Astrocyte (in vitro differentiated cells and primary cell): ENCODE measurements around the gene PLXNA3. TPM values are rescaled to one million over a fixed set of nuclear protein-coding genes. Genes with fewer than 3 reads are reported as not detected.

Experiments used
- DNase-seq: peaks from one replicate; pipeline ENCODE4 v3.0.0-alpha.2; 2010; ENCODE audit warnings: low read depth
- FAIRE-seq: peaks from 2 replicates; lab custom pipeline; 2011; peaks lifted over from hg19 to GRCh38; lab: Jason Lieb, UNC
- H2AFZ ChIP-seq: 2 replicates; pipeline ENCODE4 v1.6.0; 2012; ENCODE audit warnings: low read depth, low read length, inconsistent platforms
- H3K27ac ChIP-seq: 2 replicates; pipeline ENCODE4 v1.5.1; 2011; ENCODE audit warnings: low read depth, low read length, inconsistent platforms
- H3K27me3 ChIP-seq: 2 replicates; pipeline ENCODE4 v1.6.0; 2011; ENCODE audit warnings: low read length, inconsistent platforms; ENCODE audit not compliant: insufficient read depth
- H3K36me3 ChIP-seq: 2 replicates; pipeline ENCODE4 v1.5.1; 2011; ENCODE audit warnings: low read length, inconsistent platforms; ENCODE audit not compliant: insufficient read depth
- H3K4me1 ChIP-seq: 2 replicates; pipeline ENCODE4 v1.5.1; 2011; ENCODE audit warnings: low read length, inconsistent platforms; ENCODE audit not compliant: insufficient read depth
- H3K4me2 ChIP-seq: 2 replicates; pipeline ENCODE4 v1.6.0; 2012; ENCODE audit warnings: low read length, inconsistent platforms
- H3K4me3 ChIP-seq: 2 replicates; pipeline ENCODE4 v1.5.1; 2011; ENCODE audit warnings: low read depth, mild to moderate bottlenecking, low read length, inconsistent platforms; ENCODE audit not compliant: insufficient read depth
- H3K79me2 ChIP-seq: 2 replicates; pipeline ENCODE4 v1.6.0; 2012; ENCODE audit warnings: mild to moderate bottlenecking, low read length, inconsistent platforms; ENCODE audit not compliant: insufficient read depth
- H3K9ac ChIP-seq: 2 replicates; pipeline ENCODE4 v1.6.0; 2012; ENCODE audit warnings: mild to moderate bottlenecking, low read length, inconsistent platforms
- H3K9me3 ChIP-seq: 2 replicates; pipeline ENCODE4 v1.5.1; 2012; ENCODE audit warnings: low read depth, mild to moderate bottlenecking, low read length, inconsistent platforms; ENCODE audit not compliant: insufficient read depth
- H4K20me1 ChIP-seq: 2 replicates; pipeline ENCODE4 v1.6.0; 2012; ENCODE audit warnings: low read length, inconsistent platforms; ENCODE audit not compliant: insufficient read depth
- H3K27ac Mint-ChIP-seq: one replicate; pipeline ENCODE4 v1.8.0; 2021; ENCODE audit warnings: mild to moderate bottlenecking, mixed read lengths; ENCODE audit not compliant: unreplicated experiment
- H3K27me3 Mint-ChIP-seq: one replicate; pipeline ENCODE4 v1.8.0; 2021; ENCODE audit warnings: low read depth, mixed read lengths; ENCODE audit not compliant: unreplicated experiment
- H3K36me3 Mint-ChIP-seq: one replicate; pipeline ENCODE4 v1.8.0; 2021; ENCODE audit warnings: low read depth, mixed read lengths; ENCODE audit not compliant: unreplicated experiment
- H3K4me1 Mint-ChIP-seq: one replicate; pipeline ENCODE4 v1.8.0; 2021; ENCODE audit warnings: low read depth, mixed read lengths; ENCODE audit not compliant: unreplicated experiment
- H3K4me3 Mint-ChIP-seq: one replicate; pipeline ENCODE4 v1.8.0; 2021; ENCODE audit warnings: mild to moderate bottlenecking, moderate library complexity, mixed read lengths; ENCODE audit not compliant: unreplicated experiment
- H3K9me3 Mint-ChIP-seq: one replicate; pipeline ENCODE4 v1.8.0; 2021; ENCODE audit warnings: mild to moderate bottlenecking, mixed read lengths; ENCODE audit not compliant: unreplicated experiment
- CTCF ChIP-seq: IDR thresholded peaks from 2 replicates; pipeline ENCODE4 v1.5.1; 2011; ENCODE audit warnings: low read depth, mild to moderate bottlenecking, inconsistent platforms, low read length, moderate library complexity; ENCODE audit not compliant: insufficient read depth
- EZH2 ChIP-seq: IDR thresholded peaks from 2 replicates; pipeline ENCODE4 v1.6.1; 2012; ENCODE audit warnings: mild to moderate bottlenecking, low read length, inconsistent platforms; ENCODE audit not compliant: insufficient read depth
- total RNA-seq: library from RNA; stranded (reverse); gene quantifications from 2 replicates; pipeline ENCODE4 v1.2.1, GENCODE V29; 2021

The PLXNA3 gene
- total RNA-seq, 1 donor from 2014 or later: 117 TPM

DNA sequence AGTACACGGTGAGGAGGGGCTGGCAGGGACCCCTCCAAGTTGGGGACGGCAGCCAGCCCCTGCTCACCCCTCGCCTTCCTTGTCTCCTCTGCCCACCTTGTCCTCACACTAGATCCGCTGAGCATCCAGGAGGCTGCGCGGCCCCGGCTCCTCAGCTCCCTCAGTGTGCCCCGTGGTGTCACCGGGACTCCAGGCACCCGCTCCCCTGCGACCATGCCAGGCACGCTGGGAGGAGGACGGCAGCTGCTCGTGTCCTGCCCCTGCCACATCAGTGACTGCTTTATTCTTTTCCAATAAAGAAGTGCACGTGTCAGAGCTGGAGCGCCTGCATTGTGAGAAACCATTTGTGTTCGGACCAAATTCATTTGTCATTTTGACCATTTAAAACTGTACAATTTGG, 7.8 kb upstream of the PLXNA3 start:
- Mint-ChIP-seq H3K4me3 (no peak overlapping the region), H3K27ac (no peak overlapping the region), H3K27me3 (no peaks in the 10 kb centered on the region), H3K9me3 (peaks cover 2% of the 10 kb centered on the region), H3K4me1 (no peaks in the 10 kb centered on the region), H3K36me3 (peaks cover 7% of the 10 kb centered on the region)
- DNase-seq: no peak
- no peak overlapping the region for H3K4me2 ChIP-seq
- no peak overlapping the region for H3K27ac ChIP-seq
- H3K9me3 ChIP-seq: no peaks in the 10 kb centered on the region
- TF ChIP-seq EZH2: no peak
- no peak for TF ChIP-seq CTCF
- no peaks in the 10 kb centered on the region for H3K36me3 ChIP-seq
- H3K4me1 ChIP-seq: peaks cover 8% of the 10 kb centered on the region
- no peak overlapping the region for H3K4me3 ChIP-seq
- H2AFZ ChIP-seq: no peak overlapping the region
- FAIRE-seq: no peak
- no peak overlapping the region for H3K9ac ChIP-seq
- H3K27me3 ChIP-seq: no peaks in the 10 kb centered on the region
- H4K20me1 ChIP-seq: peaks cover 14% of the 10 kb centered on the region
- H3K79me2 ChIP-seq: peaks cover 18% of the 10 kb centered on the region

DNA sequence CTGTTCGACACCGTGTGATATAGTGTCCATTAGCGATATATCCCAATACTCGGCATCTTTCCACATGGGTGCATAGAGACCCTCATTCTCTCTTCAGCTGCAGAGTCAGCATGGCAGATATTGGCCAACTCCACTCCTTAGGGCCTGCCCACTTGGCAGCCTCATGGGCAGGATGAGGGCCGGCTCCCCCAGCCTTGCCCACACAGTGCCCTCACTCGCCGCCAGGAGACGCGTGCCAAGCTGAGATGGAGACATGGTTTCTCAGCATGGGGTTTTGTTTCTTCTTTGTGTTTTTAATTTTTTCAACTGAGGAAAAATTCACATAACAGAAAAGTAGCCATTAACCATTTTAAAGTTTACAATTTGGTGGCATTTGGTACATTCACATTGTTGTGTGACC, 5.3 kb upstream of the PLXNA3 start:
- Histone ChIP-seq H2AFZ (no peak overlapping the region), H3K9me3 (no peaks in the 10 kb centered on the region), H3K27ac (no peak overlapping the region), H4K20me1 (peaks cover 3% of the 10 kb centered on the region), H3K4me1 (no peaks in the 10 kb centered on the region), H3K79me2 (no peaks in the 10 kb centered on the region), H3K9ac (no peak overlapping the region), H3K36me3 (no peaks in the 10 kb centered on the region), H3K27me3 (no peaks in the 10 kb centered on the region), H3K4me3 (no peak overlapping the region), H3K4me2 (no peak overlapping the region)
- TF ChIP-seq EZH2 (no peak), CTCF (no peak)
- H3K27ac Mint-ChIP-seq: no peak overlapping the region
- H3K4me1 Mint-ChIP-seq: no peaks in the 10 kb centered on the region
- H3K4me3 Mint-ChIP-seq: no peak overlapping the region
- H3K9me3 Mint-ChIP-seq: peaks cover 2% of the 10 kb centered on the region
- H3K36me3 Mint-ChIP-seq: peaks cover 7% of the 10 kb centered on the region
- no peak for FAIRE-seq
- no peaks in the 10 kb centered on the region for H3K27me3 Mint-ChIP-seq
- no peak for DNase-seq

DNA sequence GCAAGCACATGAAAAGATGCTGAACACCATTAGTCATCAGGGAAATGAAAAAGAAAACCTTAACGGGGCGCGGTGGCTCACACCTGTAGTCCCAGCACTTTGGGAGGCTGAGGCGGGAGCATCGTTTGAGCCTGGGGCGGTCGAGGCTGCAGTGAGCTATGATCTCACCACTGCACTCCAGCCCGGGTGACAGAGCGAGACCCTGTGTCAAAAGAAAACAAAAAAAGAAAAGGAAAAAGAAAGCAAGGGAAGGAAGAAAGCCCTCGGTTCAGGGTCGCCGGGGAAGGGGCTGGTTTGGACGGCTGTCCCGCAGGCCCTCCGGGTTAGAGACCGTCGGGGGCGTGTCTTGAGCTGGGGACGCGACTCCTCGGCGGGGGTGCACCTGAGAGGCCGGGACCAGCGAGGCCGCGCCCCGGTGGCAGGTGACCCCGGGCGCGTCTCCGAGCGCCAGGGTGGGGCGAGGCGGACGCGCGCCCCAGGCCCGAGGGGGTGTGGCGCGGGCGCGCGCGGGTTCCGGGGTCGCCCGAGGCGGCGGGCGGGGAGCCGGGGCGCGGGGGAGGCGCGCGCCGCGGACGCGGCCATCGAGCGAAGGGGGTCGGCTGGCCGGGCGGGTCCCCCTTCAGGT, 478 bp upstream of the PLXNA3 start:
- DNase-seq (no peak), FAIRE-seq (no peak)
- Mint-ChIP-seq H3K4me3 (peak overlapping the region; percentile 96), H3K9me3 (peaks cover 2% of the 10 kb centered on the region), H3K4me1 (no peaks in the 10 kb centered on the region), H3K27ac (peak overlapping the region; percentile 96), H3K27me3 (no peaks in the 10 kb centered on the region), H3K36me3 (peaks cover 7% of the 10 kb centered on the region)
- peaks cover 4% of the 10 kb centered on the region for H3K4me1 ChIP-seq
- H3K9ac ChIP-seq: peak overlapping the region; percentile 81
- H3K36me3 ChIP-seq: no peaks in the 10 kb centered on the region
- H3K4me3 ChIP-seq: peak overlapping the region; percentile 50
- H3K27me3 ChIP-seq: no peaks in the 10 kb centered on the region
- peak overlapping the region; percentile 66 for H2AFZ ChIP-seq
- peak overlapping the region; percentile 91 for H3K4me2 ChIP-seq
- peaks cover 43% of the 10 kb centered on the region for H3K79me2 ChIP-seq
- H3K27ac ChIP-seq: peak overlapping the region; percentile 53
- no peaks in the 10 kb centered on the region for H3K9me3 ChIP-seq
- peaks cover 41% of the 10 kb centered on the region for H4K20me1 ChIP-seq
- no peak for TF ChIP-seq EZH2
- no peak for TF ChIP-seq CTCF
